ENCODE data around the gene PEX14. TPM values are rescaled to one million over a fixed set of nuclear protein-coding genes. Genes with fewer than 3 reads are reported as not detected.
A peak's percentile ranks its signal among the peaks of the same experiment; 100 is the strongest.

PEX14 gene
- total and polyA plus RNA-seq, 2 experiments from 2014 or later, result 10.0 to 20.9 TPM

DNA sequence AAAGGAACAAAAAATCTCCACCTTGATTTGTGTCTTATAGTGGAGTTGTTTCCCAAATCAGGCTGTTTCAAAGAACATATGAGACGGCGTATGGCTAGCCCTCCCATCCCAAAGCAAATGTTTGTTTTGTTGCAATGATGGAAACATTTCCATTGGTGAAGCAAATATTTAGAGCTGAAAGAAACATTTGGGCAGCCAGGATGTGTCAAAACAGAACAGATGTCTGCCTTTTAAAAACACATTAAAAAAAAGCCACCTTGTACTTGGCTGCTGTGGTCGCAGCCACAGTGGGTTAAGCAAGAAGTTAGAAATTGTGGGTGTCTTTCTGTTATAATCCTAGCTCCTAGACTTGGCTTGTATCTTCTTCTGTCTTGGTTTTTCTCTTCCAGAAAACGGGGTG is 116.3 kb downstream of the PEX14 start:
- no peaks in the 10 kb centered on the region for H3K27me3 ChIP-seq
- H3K4me2 ChIP-seq, result no peak overlapping the region
- peaks cover 12% of the 10 kb centered on the region for H3K79me2 ChIP-seq
- TF ChIP-seq EZH2 (IDR thresholded peaks at IDR 0.05; ENCODE audit: borderline replicate concordance) (no peak), EZH2phosphoT487 (IDR thresholded peaks at IDR 0.05; ENCODE audit: low read depth, severe bottlenecking, unreplicated experiment) (no peak)
- H3K9me3 ChIP-seq (ENCODE audit: low read depth), result no peaks in the 10 kb centered on the region
- H3K4me1 ChIP-seq (ENCODE audit: insufficient read depth), result peaks cover 25% of the 10 kb centered on the region
- no peaks in the 10 kb centered on the region for H3K36me3 ChIP-seq (replicated peaks; ENCODE audit: insufficient read depth, low read depth)
- H2AFZ ChIP-seq, result no peak overlapping the region
- no peaks in the 10 kb centered on the region for H3K9me2 ChIP-seq (replicated peaks; ENCODE audit: insufficient read depth)
- H3K27ac ChIP-seq, result no peak overlapping the region
- WGBS (ENCODE audit: low lambda C conversion rate, missing lambda C conversion rate), result 52% methylated on average over 4 of the region's 4 CpGs
- no peak overlapping the region for H3K4me3 ChIP-seq
- no peak for DNase-seq (ENCODE audit: low spot score)
- peaks cover 2% of the 10 kb centered on the region for H4K20me1 ChIP-seq (ENCODE audit: insufficient read depth, poor library complexity, severe bottlenecking)

DNA sequence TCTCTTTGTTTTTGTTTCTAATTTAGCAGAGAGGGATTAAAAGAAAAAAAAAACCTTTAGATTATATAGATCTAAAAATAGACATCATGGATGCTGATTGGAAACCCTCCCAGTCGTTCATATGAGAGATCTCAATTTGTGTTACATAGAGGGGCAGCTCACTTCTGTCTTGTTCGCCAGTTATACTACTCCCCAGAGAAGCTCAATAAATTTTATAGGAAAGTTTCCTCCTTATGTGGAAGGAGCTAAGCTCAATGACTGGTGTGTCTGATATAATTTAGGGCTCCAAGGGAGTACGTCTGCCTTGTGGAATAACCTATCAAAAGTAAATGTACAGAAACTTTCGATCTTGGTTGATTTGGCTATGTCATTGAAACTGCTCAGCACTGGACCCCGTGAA is 117.6 kb downstream of the PEX14 start:
- Histone ChIP-seq H4K20me1 (ENCODE audit: insufficient read depth, poor library complexity, severe bottlenecking) (peaks cover 2% of the 10 kb centered on the region), H3K4me3 (no peak overlapping the region), H3K9me3 (ENCODE audit: low read depth) (no peaks in the 10 kb centered on the region), H3K4me2 (no peak overlapping the region), H3K27ac (peak overlapping the region; percentile 7), H3K36me3 (replicated peaks; ENCODE audit: insufficient read depth, low read depth) (no peaks in the 10 kb centered on the region), H2AFZ (no peak overlapping the region), H3K79me2 (peaks cover 12% of the 10 kb centered on the region), H3K4me1 (ENCODE audit: insufficient read depth) (peaks cover 38% of the 10 kb centered on the region), H3K27me3 (no peaks in the 10 kb centered on the region), H3K9me2 (replicated peaks; ENCODE audit: insufficient read depth) (no peaks in the 10 kb centered on the region)
- no peak for DNase-seq (ENCODE audit: low spot score)
- TF ChIP-seq EZH2phosphoT487 (IDR thresholded peaks at IDR 0.05; ENCODE audit: low read depth, severe bottlenecking, unreplicated experiment) (no peak), EZH2 (IDR thresholded peaks at IDR 0.05; ENCODE audit: borderline replicate concordance) (no peak)
- TF ChIP-seq, protein P1, sequence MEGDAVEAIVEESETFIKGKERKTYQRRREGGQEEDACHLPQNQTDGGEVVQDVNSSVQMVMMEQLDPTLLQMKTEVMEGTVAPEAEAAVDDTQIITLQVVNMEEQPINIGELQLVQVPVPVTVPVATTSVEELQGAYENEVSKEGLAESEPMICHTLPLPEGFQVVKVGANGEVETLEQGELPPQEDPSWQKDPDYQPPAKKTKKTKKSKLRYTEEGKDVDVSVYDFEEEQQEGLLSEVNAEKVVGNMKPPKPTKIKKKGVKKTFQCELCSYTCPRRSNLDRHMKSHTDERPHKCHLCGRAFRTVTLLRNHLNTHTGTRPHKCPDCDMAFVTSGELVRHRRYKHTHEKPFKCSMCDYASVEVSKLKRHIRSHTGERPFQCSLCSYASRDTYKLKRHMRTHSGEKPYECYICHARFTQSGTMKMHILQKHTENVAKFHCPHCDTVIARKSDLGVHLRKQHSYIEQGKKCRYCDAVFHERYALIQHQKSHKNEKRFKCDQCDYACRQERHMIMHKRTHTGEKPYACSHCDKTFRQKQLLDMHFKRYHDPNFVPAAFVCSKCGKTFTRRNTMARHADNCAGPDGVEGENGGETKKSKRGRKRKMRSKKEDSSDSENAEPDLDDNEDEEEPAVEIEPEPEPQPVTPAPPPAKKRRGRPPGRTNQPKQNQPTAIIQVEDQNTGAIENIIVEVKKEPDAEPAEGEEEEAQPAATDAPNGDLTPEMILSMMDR (IDR thresholded peaks at IDR 0.05; ENCODE audit: poor library complexity), result no peak
- 62% methylated on average over 5 of the region's 5 CpGs for WGBS (ENCODE audit: low lambda C conversion rate, missing lambda C conversion rate)

DNA sequence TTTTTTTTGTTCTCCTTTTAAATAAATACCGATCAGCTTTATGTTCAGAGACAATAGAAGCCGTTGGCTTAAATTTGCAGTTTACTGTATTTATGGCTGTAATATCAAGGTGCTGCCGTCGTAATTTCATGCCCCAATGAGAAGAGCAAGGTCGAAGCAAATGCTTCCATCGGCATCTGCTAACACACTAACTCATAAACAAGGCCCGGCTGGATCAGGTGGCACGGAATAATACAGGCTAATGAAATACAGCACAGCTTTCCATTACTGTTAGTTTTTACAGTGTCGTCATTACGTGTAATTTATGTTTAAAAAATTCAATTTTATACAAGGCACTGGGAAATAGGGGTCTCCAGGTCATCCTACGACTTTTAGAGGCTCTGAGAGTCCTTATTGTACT is 119.0 kb downstream of the PEX14 start:
- Histone ChIP-seq H2AFZ (no peak overlapping the region), H3K4me1 (ENCODE audit: insufficient read depth) (peaks cover 52% of the 10 kb centered on the region), H3K27me3 (no peaks in the 10 kb centered on the region), H3K9me3 (ENCODE audit: low read depth) (no peaks in the 10 kb centered on the region), H4K20me1 (ENCODE audit: insufficient read depth, poor library complexity, severe bottlenecking) (peaks cover 2% of the 10 kb centered on the region), H3K27ac (no peak overlapping the region), H3K4me3 (no peak overlapping the region), H3K36me3 (replicated peaks; ENCODE audit: insufficient read depth, low read depth) (no peaks in the 10 kb centered on the region), H3K9me2 (replicated peaks; ENCODE audit: insufficient read depth) (no peaks in the 10 kb centered on the region), H3K79me2 (peaks cover 11% of the 10 kb centered on the region), H3K4me2 (no peak overlapping the region)
- 86% methylated on average over 11 of the region's 11 CpGs for WGBS (ENCODE audit: low lambda C conversion rate, missing lambda C conversion rate)
- no peak for DNase-seq (ENCODE audit: low spot score)
- TF ChIP-seq, protein P1 (IDR thresholded peaks at IDR 0.05; ENCODE audit: poor library complexity), result no peak
- TF ChIP-seq EZH2phosphoT487 (IDR thresholded peaks at IDR 0.05; ENCODE audit: low read depth, severe bottlenecking, unreplicated experiment) (no peak), EZH2 (IDR thresholded peaks at IDR 0.05; ENCODE audit: borderline replicate concordance) (no peak)

DNA sequence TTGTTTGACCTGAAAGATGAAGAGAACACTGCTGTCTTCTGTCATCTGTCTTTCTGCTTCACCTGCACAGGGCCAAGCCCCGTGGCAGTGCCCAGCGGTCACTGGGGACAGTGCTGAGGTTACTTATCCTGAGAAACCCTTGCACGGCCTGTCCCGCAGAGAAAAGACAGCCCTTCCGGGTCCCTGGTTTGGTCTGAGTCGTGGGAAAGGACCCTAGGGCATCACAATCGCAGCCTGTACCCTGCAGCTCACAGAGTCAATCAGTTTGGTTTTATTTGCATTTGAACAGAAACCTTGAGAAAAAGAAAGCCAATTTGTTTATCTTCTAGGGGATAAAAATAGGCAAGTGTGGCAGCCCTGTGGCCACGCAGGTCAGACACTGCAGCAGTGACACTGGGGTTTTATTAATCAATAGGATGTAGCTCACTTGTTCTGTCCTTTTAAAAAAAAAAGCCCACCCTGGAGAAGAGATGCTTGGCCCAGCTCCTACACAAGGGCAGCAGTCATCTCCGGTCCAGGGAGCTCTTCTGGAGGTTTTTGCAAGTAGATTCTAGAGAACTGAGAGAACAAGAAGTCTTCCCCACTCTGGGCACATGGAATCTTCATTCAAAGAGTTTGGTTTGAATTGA is 120.0 kb downstream of the PEX14 start:
- Histone ChIP-seq H4K20me1 (ENCODE audit: insufficient read depth, poor library complexity, severe bottlenecking) (peaks cover 2% of the 10 kb centered on the region), H3K4me1 (ENCODE audit: insufficient read depth) (peaks cover 58% of the 10 kb centered on the region), H3K79me2 (peaks cover 11% of the 10 kb centered on the region), H2AFZ (no peak overlapping the region), H3K4me3 (no peak overlapping the region), H3K27me3 (no peaks in the 10 kb centered on the region), H3K36me3 (replicated peaks; ENCODE audit: insufficient read depth, low read depth) (no peaks in the 10 kb centered on the region), H3K9me3 (ENCODE audit: low read depth) (no peaks in the 10 kb centered on the region), H3K9me2 (replicated peaks; ENCODE audit: insufficient read depth) (no peaks in the 10 kb centered on the region), H3K27ac (no peak overlapping the region), H3K4me2 (no peak overlapping the region)
- TF ChIP-seq, protein P1 (IDR thresholded peaks at IDR 0.05; ENCODE audit: poor library complexity), result no peak
- TF ChIP-seq EZH2 (IDR thresholded peaks at IDR 0.05; ENCODE audit: borderline replicate concordance), result no peak
- no peak for TF ChIP-seq EZH2phosphoT487 (IDR thresholded peaks at IDR 0.05; ENCODE audit: low read depth, severe bottlenecking, unreplicated experiment)
- 70% methylated on average over 9 of the region's 9 CpGs for WGBS (ENCODE audit: low lambda C conversion rate, missing lambda C conversion rate)
- no peak for DNase-seq (ENCODE audit: low spot score)

Data from hepatocyte (in vitro differentiated cells).